HG02981 (cell line): ENCODE measurements around the gene EEF1AKMT2.

Source experiments
- ATAC-seq: cut with Tn5 transposase; IDR thresholded peaks from one replicate; pipeline ENCODE4 v1.9.1; 2021; ENCODE audit warnings: mild to moderate bottlenecking, moderate library complexity; ENCODE audit not compliant: unreplicated experiment

The EEF1AKMT2 gene

GRCh38 chr10:124723826-124724225 lies 67.9 kb downstream of the EEF1AKMT2 start:
- ATAC-seq = no peak

- ATAC-seq = peak; percentile 61
These were observed 68.6 kb downstream of the EEF1AKMT2 start for GRCh38 chr10:124722798-124723783.

- no peak for ATAC-seq
These were observed 70.2 kb downstream of the EEF1AKMT2 start for GRCh38 chr10:124721330-124722045.

- ATAC-seq = peak; percentile 43
These were observed 72.4 kb downstream of the EEF1AKMT2 start for GRCh38 chr10:124719213-124719851.

- peak; percentile 64 for ATAC-seq
These were observed 73.6 kb downstream of the EEF1AKMT2 start for GRCh38 chr10:124717911-124718741.

GRCh38 chr10:124717041-124717757 lies 74.5 kb downstream of the EEF1AKMT2 start:
- ATAC-seq = no peak

- ATAC-seq = no peak
These were observed 75.3 kb downstream of the EEF1AKMT2 start for GRCh38 chr10:124716369-124716768.

- no peak for ATAC-seq
These were observed 76.2 kb downstream of the EEF1AKMT2 start for GRCh38 chr10:124715439-124715838.

GRCh38 chr10:124713679-124714255 lies 77.9 kb downstream of the EEF1AKMT2 start:
- ATAC-seq = no peak

- no peak for ATAC-seq
These were observed 78.8 kb downstream of the EEF1AKMT2 start for GRCh38 chr10:124712704-124713407.

GRCh38 chr10:124711145-124711544 lies 80.5 kb downstream of the EEF1AKMT2 start:
- ATAC-seq = no peak

- no peak for ATAC-seq
These were observed 81.3 kb downstream of the EEF1AKMT2 start for GRCh38 chr10:124710266-124710881.

- ATAC-seq = no peak
These were observed 81.8 kb downstream of the EEF1AKMT2 start for GRCh38 chr10:124709861-124710260.

- no peak for ATAC-seq
These were observed 82.7 kb downstream of the EEF1AKMT2 start for GRCh38 chr10:124708922-124709520.

- no peak for ATAC-seq
These were observed 83.4 kb downstream of the EEF1AKMT2 start for GRCh38 chr10:124708246-124708779.
